Progenitor cell of endocrine pancreas (in vitro differentiated cells): ENCODE data around the gene ROPN1L. TPM values are rescaled to one million over a fixed set of nuclear protein-coding genes. Genes with fewer than 3 reads are reported as not detected.

ENCODE experiments used
- DNase-seq: peaks from one replicate; pipeline ENCODE4 v3.0.0; 2021; ENCODE audit warnings: low spot score; ENCODE audit not compliant: unreplicated experiment
- H3K27ac Mint-ChIP-seq: 2 replicates; pipeline ENCODE4 v1.8.0; 2021; ENCODE audit warnings: mild to moderate bottlenecking, moderate library complexity, mixed read lengths
- H3K27me3 Mint-ChIP-seq: 2 replicates; pipeline ENCODE4 v1.8.0; 2021; ENCODE audit warnings: mixed read lengths
- H3K36me3 Mint-ChIP-seq: 2 replicates; pipeline ENCODE4 v1.8.0; 2022; ENCODE audit warnings: mixed read lengths; ENCODE audit not compliant: insufficient read depth
- H3K4me1 Mint-ChIP-seq: 2 replicates; pipeline ENCODE4 v1.8.0; 2021; ENCODE audit warnings: low read depth, mixed read lengths
- H3K4me3 Mint-ChIP-seq: 2 replicates; pipeline ENCODE4 v1.8.0; 2021; ENCODE audit warnings: low read depth, mild to moderate bottlenecking, moderate library complexity, mixed read lengths
- H3K9me3 Mint-ChIP-seq: 2 replicates; pipeline ENCODE4 v1.8.0; 2021; ENCODE audit warnings: low read depth, mixed read lengths
- total RNA-seq: library from RNA; stranded (reverse); gene quantifications from 2 replicates; pipeline ENCODE4 v1.2.1, GENCODE V29; 2021
- TF ChIP-seq, protein P1 (sequence below): fragments of 200-600 bp; sonication (generic); IDR thresholded peaks from one replicate; pipeline ENCODE4 v1.5.0; 2021; ENCODE audit warnings: antibody characterized with exemption, mild to moderate bottlenecking; ENCODE audit not compliant: unreplicated experiment

ROPN1L gene
- total RNA-seq, 1 donor from 2014 or later = 0.43 TPM

DNA sequence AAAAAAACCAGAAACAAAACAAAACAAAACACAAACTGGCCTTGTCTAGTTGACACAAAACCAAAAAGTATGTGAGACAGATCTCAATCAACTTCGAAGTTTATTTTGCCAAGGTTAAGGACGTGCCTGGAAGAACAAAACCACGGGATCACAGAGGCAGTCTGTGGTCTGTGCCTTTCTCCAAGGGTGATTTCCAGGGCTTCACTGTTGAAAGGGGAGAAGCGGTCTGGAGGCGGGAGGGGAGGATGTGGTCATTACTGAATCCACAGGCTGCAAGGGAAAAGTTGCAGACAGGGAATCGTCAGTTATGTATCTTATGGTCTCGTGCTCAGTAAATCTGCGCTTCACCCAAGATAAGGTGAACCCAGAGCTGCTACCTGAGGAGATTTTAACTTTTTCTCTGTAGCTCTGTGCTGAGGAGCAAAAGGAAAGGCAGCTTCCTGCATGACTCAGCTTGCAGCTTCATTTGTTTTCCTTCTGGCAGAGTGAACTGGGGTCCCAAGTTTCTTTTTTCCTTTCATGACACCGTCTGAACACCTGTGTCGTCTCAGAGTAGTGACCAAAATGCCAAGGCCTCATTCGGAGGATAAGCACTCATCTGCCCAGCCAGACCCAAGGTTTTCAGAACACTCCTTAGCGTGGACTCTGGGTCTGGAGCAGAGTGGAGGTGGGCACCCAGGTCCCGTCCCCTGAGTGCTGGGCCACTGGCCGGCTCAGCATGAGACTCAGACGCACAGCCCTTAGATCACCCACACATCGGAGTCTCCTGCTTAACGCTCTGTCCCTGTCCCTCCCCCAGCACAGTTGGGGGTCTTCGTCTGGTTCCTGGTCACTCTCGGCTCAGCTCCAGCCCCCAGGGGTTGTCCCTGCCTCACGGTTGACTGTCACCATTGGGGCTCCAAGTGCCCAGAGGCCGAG lies 25.9 kb downstream of the ROPN1L start:
- no peak for DNase-seq
- H3K27me3 Mint-ChIP-seq = peaks cover 21% of the 10 kb centered on the region

GRCh38 chr5:10468256-10468655 lies 26.6 kb downstream of the ROPN1L start:
- Mint-ChIP-seq H3K9me3 (no peaks in the 10 kb centered on the region), H3K4me1 (peaks cover 11% of the 10 kb centered on the region), H3K27ac (no peak overlapping the region), H3K27me3 (peaks cover 25% of the 10 kb centered on the region), H3K36me3 (no peaks in the 10 kb centered on the region), H3K4me3 (no peak overlapping the region)
- DNase-seq = no peak
- TF ChIP-seq, protein P1, sequence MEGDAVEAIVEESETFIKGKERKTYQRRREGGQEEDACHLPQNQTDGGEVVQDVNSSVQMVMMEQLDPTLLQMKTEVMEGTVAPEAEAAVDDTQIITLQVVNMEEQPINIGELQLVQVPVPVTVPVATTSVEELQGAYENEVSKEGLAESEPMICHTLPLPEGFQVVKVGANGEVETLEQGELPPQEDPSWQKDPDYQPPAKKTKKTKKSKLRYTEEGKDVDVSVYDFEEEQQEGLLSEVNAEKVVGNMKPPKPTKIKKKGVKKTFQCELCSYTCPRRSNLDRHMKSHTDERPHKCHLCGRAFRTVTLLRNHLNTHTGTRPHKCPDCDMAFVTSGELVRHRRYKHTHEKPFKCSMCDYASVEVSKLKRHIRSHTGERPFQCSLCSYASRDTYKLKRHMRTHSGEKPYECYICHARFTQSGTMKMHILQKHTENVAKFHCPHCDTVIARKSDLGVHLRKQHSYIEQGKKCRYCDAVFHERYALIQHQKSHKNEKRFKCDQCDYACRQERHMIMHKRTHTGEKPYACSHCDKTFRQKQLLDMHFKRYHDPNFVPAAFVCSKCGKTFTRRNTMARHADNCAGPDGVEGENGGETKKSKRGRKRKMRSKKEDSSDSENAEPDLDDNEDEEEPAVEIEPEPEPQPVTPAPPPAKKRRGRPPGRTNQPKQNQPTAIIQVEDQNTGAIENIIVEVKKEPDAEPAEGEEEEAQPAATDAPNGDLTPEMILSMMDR = no peak

More for the DNA sequence above, 25.9 kb downstream of the ROPN1L start:
- Mint-ChIP-seq H3K4me1 (peaks cover 11% of the 10 kb centered on the region), H3K4me3 (no peak overlapping the region), H3K27ac (peak overlapping the region; percentile 70), H3K36me3 (no peaks in the 10 kb centered on the region), H3K9me3 (no peaks in the 10 kb centered on the region)
- TF ChIP-seq, protein P1 = no peak

DNA sequence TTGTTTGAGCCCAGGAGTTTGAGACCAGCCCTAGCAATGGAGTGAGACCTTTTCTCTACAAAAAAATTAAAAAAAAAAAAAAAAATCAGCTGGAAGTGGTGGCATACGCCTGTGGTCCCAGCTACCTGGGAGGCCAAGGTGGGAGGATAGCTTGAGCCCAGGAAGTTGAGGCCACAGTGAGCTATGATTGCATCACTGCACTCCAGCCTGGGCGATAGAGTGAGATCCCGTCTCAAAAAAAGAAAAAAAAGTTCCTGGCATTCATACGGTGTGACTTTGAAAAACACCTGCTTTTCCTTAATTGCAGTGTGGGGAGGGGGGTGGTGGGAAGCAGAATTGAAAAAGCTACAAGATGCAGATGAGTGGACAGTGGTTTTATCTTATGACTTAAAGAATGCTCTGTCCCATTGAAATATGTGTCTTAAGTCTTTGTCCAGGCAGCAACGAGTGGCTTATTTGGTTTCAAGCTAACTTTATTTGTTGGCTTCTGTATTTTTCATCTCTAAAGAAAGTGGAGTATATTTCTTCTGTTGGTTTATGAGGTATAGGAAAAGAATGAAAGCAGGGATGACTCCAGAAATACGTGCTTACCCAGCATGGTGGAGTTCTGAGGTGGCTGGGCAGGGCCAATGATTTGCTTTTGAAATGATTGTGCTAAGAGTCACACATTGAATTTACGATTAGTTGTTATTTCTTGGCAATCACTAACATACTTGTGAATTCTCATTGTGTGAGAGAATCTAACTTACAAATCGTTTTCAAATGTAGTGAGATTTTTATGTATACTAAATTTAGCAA lies 27.8 kb downstream of the ROPN1L start:
- Mint-ChIP-seq H3K27me3 (peaks cover 19% of the 10 kb centered on the region), H3K27ac (no peak overlapping the region), H3K4me3 (no peak overlapping the region), H3K4me1 (peaks cover 11% of the 10 kb centered on the region), H3K36me3 (no peaks in the 10 kb centered on the region), H3K9me3 (no peaks in the 10 kb centered on the region)
- no peak for DNase-seq
- TF ChIP-seq, protein P1 = no peak

GRCh38 chr5:10470669-10471068 lies 29.0 kb downstream of the ROPN1L start:
- H3K27ac Mint-ChIP-seq = no peak overlapping the region
- H3K9me3 Mint-ChIP-seq = no peaks in the 10 kb centered on the region
- H3K27me3 Mint-ChIP-seq = peaks cover 19% of the 10 kb centered on the region
- peaks cover 1% of the 10 kb centered on the region for H3K36me3 Mint-ChIP-seq
- TF ChIP-seq, protein P1 = no peak
- no peak for DNase-seq
- H3K4me3 Mint-ChIP-seq = no peak overlapping the region
- peaks cover 11% of the 10 kb centered on the region for H3K4me1 Mint-ChIP-seq

DNA sequence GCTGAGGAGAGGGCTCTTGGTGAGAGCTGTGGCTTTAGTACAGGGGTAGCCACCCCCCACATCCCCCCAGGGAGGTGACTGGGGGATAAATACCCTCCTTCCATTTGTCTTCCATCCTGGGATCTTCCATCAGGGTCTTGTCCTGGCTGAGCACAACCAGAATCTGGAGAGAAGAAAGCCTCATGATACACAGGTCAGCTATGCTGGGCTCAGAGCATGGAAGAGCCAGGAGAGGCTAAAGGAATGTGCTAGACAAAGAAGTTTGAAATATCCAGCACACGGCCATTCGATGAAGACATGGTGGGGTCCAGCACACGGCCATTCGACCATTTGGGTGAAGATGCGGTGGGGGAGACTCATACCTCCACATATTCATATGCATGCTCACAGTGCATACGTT lies 30.0 kb downstream of the ROPN1L start:
- peaks cover 1% of the 10 kb centered on the region for H3K36me3 Mint-ChIP-seq
- H3K4me1 Mint-ChIP-seq = peaks cover 11% of the 10 kb centered on the region
- H3K27ac Mint-ChIP-seq = no peak overlapping the region
- no peak overlapping the region for H3K4me3 Mint-ChIP-seq
- TF ChIP-seq, protein P1 = no peak
- no peak for DNase-seq
- H3K9me3 Mint-ChIP-seq = no peaks in the 10 kb centered on the region
- H3K27me3 Mint-ChIP-seq = peaks cover 23% of the 10 kb centered on the region
